KOPT-K1 (cell line): ENCODE data around the gene TP53AIP1.

Experiments used
- H3K27ac ChIP-seq: fragments of 200-600 bp; sonication (generic); 2 replicates; pipeline ENCODE4 v1.5.1; 2016; ENCODE audit warnings: antibody characterized with exemption, mild to moderate bottlenecking, low read depth, low read length; ENCODE audit not compliant: poor library complexity, severe bottlenecking
- H3K36me3 ChIP-seq: fragments of 200-600 bp; sonication (generic); 2 replicates; pipeline ENCODE4 v1.5.1; 2017; ENCODE audit warnings: antibody characterized with exemption, mild to moderate bottlenecking, low read length, moderate library complexity; ENCODE audit not compliant: insufficient read depth
- H3K9me3 ChIP-seq: fragments of 200-600 bp; sonication (generic); 2 replicates; pipeline ENCODE4 v1.5.1; 2017; ENCODE audit warnings: antibody characterized with exemption, low read length, mild to moderate bottlenecking; ENCODE audit not compliant: insufficient read depth, poor library complexity, severe bottlenecking

The TP53AIP1 gene

DNA sequence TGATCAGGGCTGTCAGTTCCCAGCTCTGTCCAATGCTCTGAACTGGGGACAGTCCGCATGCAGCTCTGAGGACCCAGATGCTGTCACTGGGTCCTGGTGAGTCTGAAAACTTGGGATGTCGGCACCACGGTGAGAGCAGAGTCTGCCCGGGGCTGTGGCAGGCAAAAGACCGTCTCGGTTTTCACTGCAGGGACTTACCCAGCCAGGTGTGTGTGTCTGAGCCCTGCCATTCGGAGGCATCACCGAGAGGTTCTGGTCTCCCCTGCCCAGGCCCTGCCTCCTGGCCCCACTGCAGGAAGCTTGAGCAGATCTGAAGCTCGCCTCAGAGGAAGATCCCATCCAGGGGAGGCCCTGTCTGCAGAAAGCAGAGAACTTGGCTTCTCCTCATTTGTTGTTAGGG, 5.2 kb downstream of the TP53AIP1 start:
- Histone ChIP-seq H3K27ac (no peak overlapping the region), H3K36me3 (no peaks in the 10 kb centered on the region), H3K9me3 (no peaks in the 10 kb centered on the region)

DNA sequence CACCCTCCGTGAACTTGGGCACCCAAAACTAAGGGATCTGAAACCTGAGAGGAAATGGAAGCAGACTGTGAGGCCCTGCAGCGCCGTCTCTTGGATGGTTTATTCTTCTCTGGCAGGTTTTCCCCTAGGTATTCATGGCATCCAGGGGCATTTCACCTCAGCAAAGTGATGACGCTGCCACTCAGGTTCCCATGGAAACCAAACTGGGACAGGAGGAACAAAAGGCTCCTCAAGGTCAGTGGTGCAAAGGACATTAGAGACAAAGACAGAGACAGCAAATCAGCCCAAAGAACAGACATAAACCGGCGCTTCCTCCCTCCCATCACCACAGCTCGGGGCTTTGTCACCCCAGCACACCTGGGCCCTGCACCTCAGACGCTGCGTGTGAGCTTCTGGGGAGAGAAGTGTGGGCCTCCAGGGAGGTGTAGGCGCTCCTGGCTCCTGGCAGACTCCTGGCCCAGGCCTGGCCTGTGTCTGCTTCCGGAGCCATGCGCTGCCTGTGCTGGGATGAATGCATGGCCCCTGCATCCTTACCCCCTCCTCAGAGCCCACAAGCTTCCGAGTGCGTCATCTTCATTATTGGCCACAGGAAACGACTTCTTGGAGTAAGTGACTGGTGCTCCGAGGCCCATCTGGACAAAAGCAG, 5.9 kb downstream of the TP53AIP1 start:
- no peak overlapping the region for H3K27ac ChIP-seq
- no peaks in the 10 kb centered on the region for H3K36me3 ChIP-seq
- H3K9me3 ChIP-seq, result no peaks in the 10 kb centered on the region

DNA sequence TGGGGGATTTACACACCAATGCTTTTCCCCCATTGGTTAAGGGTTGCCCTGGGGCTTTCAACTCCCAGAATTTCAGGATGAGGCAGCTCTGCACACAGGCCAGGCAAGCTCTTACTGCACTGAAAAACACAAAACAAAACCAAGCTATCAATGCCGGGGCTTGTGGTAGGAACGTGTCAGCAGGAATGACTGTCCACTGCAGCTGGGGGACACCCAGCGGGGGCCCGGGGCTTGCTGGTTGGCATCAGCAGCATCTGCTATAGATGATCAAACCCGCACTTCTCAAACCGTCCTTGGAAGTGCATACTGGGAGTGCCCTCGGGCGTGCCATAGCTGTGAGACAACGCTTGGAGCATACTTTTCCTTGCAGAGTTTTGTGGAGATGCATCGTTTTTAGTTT, 7.7 kb downstream of the TP53AIP1 start:
- Histone ChIP-seq H3K27ac (no peak overlapping the region), H3K9me3 (no peaks in the 10 kb centered on the region), H3K36me3 (no peaks in the 10 kb centered on the region)

DNA sequence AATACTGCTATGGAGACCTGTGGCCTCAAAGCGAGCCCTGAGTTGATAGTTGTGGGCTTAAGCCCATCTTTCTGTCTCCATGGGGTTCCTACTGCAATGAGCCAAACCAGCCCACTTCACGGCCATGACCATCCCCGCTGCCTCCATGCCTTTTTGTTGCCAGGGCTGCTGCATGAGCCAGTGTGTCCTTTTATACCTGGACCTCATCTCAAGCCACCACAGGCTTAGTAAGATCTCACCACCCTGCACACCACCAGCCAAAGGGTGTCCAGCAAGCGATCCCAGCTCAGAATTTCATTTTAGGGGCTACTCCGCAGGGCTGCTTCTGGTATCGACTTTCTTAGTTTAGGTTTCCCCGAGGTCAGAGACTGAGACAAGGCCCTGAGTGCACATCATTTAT, 8.3 kb downstream of the TP53AIP1 start:
- Histone ChIP-seq H3K36me3 (no peaks in the 10 kb centered on the region), H3K9me3 (no peaks in the 10 kb centered on the region), H3K27ac (no peak overlapping the region)

DNA sequence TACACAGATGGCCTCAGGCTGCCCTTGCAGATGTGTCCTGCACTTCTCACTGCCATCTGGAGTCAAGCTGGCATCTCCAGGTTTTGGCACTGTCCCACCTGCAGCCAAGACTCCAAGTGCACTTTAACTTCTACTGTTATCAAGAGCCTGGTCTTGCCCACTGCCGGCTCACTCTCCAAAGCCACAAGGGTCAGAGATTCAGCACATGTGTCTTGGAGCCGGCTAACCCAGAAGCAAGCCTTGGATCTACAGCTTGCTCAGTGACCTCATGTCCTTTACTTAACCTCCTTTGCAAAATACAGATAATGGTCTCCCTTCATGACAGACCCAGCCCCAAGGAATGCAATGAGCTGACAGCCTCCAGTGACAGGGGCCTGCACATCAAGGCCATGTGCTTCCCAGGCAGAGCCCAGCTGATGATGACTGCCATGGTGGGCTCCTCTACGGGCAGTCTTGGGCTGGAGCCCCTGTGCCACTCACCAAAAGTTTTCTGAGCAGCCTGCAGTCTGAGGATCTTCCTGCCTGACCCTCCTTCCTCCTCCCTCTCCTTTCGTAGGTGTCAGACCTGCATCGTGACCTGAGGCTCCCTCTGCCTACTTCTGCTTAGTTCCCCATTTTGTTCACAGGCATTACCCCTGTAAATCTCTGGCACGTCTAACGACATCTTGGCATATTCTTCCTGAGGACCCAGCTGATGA, 9.0 kb downstream of the TP53AIP1 start:
- no peaks in the 10 kb centered on the region for H3K9me3 ChIP-seq
- H3K27ac ChIP-seq, result no peak overlapping the region
- no peaks in the 10 kb centered on the region for H3K36me3 ChIP-seq

DNA sequence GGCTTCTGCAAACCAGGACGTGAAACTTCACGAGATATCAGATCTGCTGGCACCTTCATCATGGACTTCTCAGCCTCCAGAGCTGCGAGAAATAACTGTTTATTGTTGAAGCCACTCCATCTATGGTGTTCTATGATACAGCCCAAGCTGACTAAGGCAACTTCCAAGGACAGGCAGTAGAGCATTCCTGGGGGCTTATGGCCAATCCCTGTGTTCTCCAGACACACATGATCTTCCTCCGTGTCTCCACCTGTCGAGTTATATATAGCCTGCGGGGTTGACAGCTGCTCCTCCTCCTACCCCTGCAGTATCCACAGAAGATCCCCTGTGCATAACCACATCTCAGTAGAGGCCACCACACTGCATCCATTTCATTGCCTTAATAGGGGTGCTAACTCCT, 11.0 kb downstream of the TP53AIP1 start:
- Histone ChIP-seq H3K36me3 (no peaks in the 10 kb centered on the region), H3K27ac (no peak overlapping the region)

DNA sequence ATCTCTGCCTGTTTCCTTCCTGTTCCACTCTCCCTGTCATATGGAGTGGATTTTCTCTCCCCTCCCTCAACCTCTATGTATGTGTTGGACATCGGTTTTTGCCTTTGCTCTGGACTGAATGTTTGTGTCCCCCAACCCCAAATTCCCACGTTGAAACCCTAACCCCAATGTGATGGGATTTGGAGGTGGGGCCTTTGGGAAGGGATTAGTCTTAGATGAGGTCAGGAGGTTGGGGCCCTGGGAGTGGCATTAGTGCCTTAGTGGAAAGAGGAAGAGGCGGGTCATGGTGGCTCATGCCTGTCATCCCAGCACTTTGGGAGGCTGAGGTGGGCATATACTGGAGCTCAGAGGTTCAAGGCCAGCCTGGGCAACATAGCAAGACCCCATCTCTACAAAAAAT, 11.6 kb downstream of the TP53AIP1 start:
- H3K9me3 ChIP-seq, result no peaks in the 10 kb centered on the region
- no peaks in the 10 kb centered on the region for H3K36me3 ChIP-seq
- H3K27ac ChIP-seq, result no peak overlapping the region

More for the DNA sequence above, 11.0 kb downstream of the TP53AIP1 start:
- H3K9me3 ChIP-seq, result no peaks in the 10 kb centered on the region

DNA sequence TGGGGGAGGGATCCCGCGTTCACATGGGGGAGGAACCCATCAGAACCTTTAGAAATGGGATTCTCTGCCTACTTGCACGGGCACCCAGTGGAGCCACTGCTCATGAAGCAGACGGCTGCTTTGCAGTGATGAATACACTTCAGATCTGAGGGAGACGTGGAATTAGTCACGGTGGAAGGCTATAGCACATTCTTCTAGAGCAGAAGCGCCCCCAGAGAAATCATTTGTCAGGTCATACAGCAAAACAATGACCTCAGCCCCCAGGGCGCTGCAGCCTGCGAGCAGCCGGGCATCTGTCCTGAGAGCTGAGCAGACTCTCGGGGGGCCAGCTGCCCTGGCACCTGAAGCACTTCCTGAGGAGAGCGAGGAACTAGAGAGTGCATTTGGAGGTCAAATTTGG, 12.7 kb downstream of the TP53AIP1 start:
- Histone ChIP-seq H3K36me3 (no peaks in the 10 kb centered on the region), H3K27ac (no peak overlapping the region), H3K9me3 (no peaks in the 10 kb centered on the region)

DNA sequence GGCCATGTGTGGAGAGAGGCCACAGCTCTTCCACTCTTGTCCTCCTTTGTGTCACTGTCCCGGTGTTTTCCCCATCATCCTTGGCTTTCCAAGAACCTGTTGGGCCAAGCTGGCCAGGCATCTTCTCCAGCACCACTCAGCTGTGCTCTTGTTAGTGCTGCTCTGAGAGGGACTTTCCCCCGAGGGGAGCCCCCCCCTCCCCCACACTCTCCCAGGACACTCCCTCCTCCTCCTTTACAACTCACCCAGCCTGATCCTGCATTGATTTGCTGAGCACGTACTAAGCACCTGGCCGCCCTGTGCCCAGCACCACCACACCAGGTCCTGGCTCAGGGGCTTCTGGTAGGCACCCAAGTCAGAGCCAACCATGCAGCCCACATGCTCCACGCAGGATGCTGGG, 13.2 kb downstream of the TP53AIP1 start:
- Histone ChIP-seq H3K27ac (no peak overlapping the region), H3K9me3 (no peaks in the 10 kb centered on the region), H3K36me3 (no peaks in the 10 kb centered on the region)

DNA sequence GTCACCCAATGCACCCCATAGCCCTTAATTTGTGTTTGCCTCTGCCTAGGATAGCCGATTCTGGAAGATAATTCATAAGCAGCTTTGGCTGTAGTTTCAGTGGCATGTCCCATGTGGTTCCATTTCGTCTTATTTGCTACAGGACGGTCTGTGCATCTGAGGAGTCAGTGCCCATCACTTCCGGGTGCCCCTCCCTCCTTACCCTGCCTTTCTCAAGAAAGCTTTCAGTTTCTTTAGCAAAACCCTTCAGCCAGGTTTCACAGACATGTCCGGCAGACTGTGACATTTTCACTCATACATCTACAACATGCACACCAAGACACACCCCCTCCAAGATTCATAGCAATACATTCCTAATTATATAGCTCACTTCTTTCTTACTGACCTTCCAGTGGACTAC, 14.3 kb downstream of the TP53AIP1 start:
- Histone ChIP-seq H3K36me3 (no peaks in the 10 kb centered on the region), H3K27ac (no peak overlapping the region), H3K9me3 (no peaks in the 10 kb centered on the region)

DNA sequence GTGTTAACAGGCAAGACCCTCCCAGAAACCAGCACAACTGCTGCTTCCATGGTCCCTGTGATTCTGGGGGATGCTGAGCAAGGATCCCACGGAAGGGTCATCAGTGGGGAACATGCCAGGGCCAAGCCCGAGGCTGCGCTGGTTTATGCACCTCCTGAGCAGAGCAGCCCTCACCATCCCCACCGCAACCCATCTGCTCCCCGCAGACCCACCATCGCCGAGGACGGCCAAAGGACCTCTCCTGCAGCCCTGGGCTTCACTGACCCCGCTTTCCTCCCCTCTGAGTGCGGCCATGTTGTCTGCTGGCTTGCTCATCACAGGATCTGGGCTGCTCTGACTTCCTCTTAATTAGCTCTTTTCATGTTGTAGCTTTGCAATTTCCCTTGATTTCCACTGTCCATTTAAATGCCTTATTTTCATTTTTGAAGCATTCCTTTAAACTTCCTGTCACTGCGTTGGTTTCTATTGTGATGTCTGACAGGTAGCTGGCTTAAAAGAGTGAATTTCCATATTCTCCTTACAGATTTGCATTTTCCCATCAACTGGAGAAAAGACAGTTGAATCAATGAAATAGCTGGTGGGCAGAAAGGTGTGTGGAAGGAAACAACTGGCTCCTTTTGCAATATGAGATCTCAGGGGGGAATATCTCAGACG, 14.9 kb downstream of the TP53AIP1 start:
- Histone ChIP-seq H3K27ac (no peak overlapping the region), H3K36me3 (no peaks in the 10 kb centered on the region), H3K9me3 (no peaks in the 10 kb centered on the region)

DNA sequence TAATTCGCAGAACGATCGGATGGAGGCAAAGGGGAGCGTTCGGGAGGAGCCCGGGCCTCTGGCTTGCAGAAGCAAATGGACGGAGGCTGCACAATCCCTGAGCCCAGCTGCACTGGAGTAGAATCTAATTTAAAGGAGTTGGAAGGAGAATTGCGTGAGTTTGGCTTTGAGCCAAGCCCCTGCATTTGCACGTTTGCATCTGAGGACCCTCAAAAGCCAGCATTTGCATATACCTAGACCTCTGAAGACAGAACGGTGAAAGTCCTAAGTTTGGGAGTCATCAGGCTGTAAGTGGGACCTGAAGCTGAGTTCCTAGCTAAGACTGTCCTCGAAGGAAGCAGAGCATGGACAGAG, 15.6 kb downstream of the TP53AIP1 start:
- Histone ChIP-seq H3K36me3 (no peaks in the 10 kb centered on the region), H3K27ac (no peak overlapping the region), H3K9me3 (no peaks in the 10 kb centered on the region)

DNA sequence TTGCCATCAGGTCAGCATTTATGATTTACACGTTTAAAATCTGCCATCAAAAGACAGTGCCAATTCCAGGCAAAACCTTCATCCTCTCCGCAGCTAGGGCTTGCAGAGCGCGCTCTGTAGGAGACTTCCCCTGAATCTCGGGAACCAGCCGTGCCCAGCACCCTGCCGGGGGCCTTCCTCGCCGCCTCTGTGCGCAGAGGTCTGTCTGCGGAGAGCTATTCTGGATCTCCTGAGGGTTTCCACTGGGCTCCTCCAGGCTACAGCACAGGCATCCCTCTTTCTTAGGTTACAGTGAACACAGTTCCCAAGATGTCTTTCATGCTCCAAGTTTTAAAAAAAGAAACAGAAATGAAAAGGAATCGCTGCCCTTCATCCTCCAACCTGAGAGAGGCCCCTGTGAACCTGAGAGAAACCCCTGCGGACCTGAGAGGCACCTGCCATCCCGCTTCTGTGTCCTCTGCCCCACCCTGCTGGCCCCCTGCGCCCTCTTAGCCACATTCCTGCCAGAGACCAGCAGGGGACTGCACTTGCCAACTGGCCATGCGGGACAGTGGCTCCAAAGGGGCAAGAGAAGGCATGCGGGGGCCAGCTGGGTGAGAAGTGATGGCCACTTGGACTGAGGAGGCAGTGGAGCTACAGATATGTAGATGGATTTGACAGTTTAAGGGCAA, 16.1 kb downstream of the TP53AIP1 start:
- H3K27ac ChIP-seq, result no peak overlapping the region
- H3K9me3 ChIP-seq, result no peaks in the 10 kb centered on the region

DNA sequence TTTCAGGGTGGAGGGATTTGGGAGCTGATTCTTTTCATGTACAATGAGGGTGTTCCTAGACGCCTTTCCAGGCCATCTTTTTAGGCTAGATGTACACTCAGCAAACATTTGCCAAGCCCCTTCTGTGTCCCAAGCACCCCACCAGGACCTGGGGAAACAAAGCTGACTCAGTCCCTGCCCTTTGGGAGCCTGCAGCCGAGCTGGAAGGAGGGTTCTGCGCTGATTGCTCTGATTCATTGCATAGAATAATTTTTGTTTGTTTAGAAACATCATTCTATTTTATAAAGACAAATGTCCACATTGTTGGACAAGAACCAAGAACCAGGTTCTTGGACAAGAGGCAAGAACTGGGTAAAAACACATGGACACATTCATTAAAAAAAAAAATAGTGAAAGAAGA, 16.7 kb downstream of the TP53AIP1 start:
- Histone ChIP-seq H3K27ac (no peak overlapping the region), H3K36me3 (no peaks in the 10 kb centered on the region), H3K9me3 (no peaks in the 10 kb centered on the region)

More for the DNA sequence above, 16.1 kb downstream of the TP53AIP1 start:
- H3K36me3 ChIP-seq, result no peaks in the 10 kb centered on the region

DNA sequence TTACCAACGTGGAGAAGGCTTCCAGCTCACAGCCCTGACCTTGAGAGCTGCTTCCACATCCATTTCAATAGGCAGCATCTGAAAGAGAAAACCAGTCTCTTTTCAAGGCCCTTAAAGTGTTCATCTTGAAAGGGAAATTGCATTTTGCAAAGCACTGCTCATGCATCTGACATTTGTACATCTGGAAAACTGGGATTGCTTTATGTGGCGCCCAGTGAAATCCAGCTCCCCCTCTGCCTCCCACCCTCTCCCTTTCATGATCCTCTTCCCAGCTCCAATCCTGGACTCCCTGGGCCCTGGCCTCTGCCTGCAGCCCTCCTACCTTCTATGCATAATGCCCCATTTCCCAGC, 17.4 kb downstream of the TP53AIP1 start:
- H3K9me3 ChIP-seq, result no peaks in the 10 kb centered on the region
- H3K27ac ChIP-seq, result no peak overlapping the region

More for the DNA sequence above, 17.4 kb downstream of the TP53AIP1 start:
- no peaks in the 10 kb centered on the region for H3K36me3 ChIP-seq
